Retinal pigment epithelial cell (primary cell): ENCODE results near the gene SND1.

Experiments used
- DNase-seq: peaks from one replicate; pipeline ENCODE4 v3.0.0-alpha.2; 2010; ENCODE audit warnings: low read depth
- H3K4me3 ChIP-seq: 2 replicates; pipeline ENCODE4 v1.5.1; 2011; ENCODE audit warnings: mild to moderate bottlenecking, low read length, control low read depth, moderate library complexity
- CTCF ChIP-seq: conservative IDR thresholded peaks from 2 replicates; pipeline ENCODE4 v1.5.1; 2011; ENCODE audit warnings: low read depth, low read length, control low read depth, inconsistent platforms

Gene SND1

GRCh38 chr7:128128401-128128800 lies 476.4 kb downstream of the SND1 start:
- no peak for TF ChIP-seq CTCF
- no peak overlapping the region for H3K4me3 ChIP-seq
- DNase-seq = no peak

- TF ChIP-seq CTCF = no peak
- DNase-seq = no peak
These were observed 477.4 kb downstream of the SND1 start for GRCh38 chr7:128129224-128129864.

GRCh38 chr7:128131115-128131514 lies 479.1 kb downstream of the SND1 start:
- no peak for TF ChIP-seq CTCF
- H3K4me3 ChIP-seq = no peak overlapping the region
- no peak for DNase-seq

More at GRCh38 chr7:128129224-128129864, 477.4 kb downstream of the SND1 start:
- no peak overlapping the region for H3K4me3 ChIP-seq

GRCh38 chr7:128131731-128132130 lies 479.7 kb downstream of the SND1 start:
- TF ChIP-seq CTCF = no peak
- no peak overlapping the region for H3K4me3 ChIP-seq
- no peak for DNase-seq

GRCh38 chr7:128132426-128133069 lies 480.6 kb downstream of the SND1 start:
- no peak for TF ChIP-seq CTCF
- DNase-seq = no peak

GRCh38 chr7:128135159-128135514 lies 483.1 kb downstream of the SND1 start:
- H3K4me3 ChIP-seq = no peak overlapping the region
- TF ChIP-seq CTCF = no peak
- no peak for DNase-seq

More at GRCh38 chr7:128132426-128133069, 480.6 kb downstream of the SND1 start:
- H3K4me3 ChIP-seq = no peak overlapping the region
